HG03175 (cell line): ENCODE results near the gene JMJD1C.
"Not testable (repeated sequence)": the region's sequence is repeated elsewhere in the genome, so short reads cannot be mapped to it uniquely, and the experiment has no call there.

Source experiments
- ATAC-seq: cut with Tn5 transposase; IDR thresholded peaks from one replicate; pipeline ENCODE4 v1.9.1; 2021; ENCODE audit warnings: mild to moderate bottlenecking, moderate library complexity; ENCODE audit not compliant: unreplicated experiment

Gene JMJD1C

GRCh38 chr10:63235136-63235535, 230.6 kb downstream of the JMJD1C start:
- ATAC-seq: not testable (repeated sequence)

GRCh38 chr10:63229161-63229560, 236.6 kb downstream of the JMJD1C start:
- ATAC-seq: no peak

- ATAC-seq: no peak
These were observed 237.5 kb downstream of the JMJD1C start for GRCh38 chr10:63228237-63228636.

GRCh38 chr10:63227207-63227895, 238.4 kb downstream of the JMJD1C start:
- peak; percentile 60 for ATAC-seq

GRCh38 chr10:63224241-63224640, 241.5 kb downstream of the JMJD1C start:
- ATAC-seq: no peak

- ATAC-seq: peak; percentile 44
These were observed 243.8 kb downstream of the JMJD1C start for GRCh38 chr10:63221950-63222349.

GRCh38 chr10:63219749-63220148, 246.0 kb downstream of the JMJD1C start:
- no peak for ATAC-seq

- ATAC-seq: peak; percentile 80
These were observed 248.6 kb downstream of the JMJD1C start for GRCh38 chr10:63217120-63217605.

GRCh38 chr10:63214571-63214970, 251.2 kb downstream of the JMJD1C start:
- ATAC-seq: no peak

- no peak for ATAC-seq
These were observed 252.3 kb downstream of the JMJD1C start for GRCh38 chr10:63213489-63213888.

GRCh38 chr10:63210611-63211196, 255.1 kb downstream of the JMJD1C start:
- ATAC-seq: peak; percentile 45

GRCh38 chr10:63209705-63210104, 256.1 kb downstream of the JMJD1C start:
- no peak for ATAC-seq

GRCh38 chr10:63208986-63209385, 256.8 kb downstream of the JMJD1C start:
- no peak for ATAC-seq

- peak; percentile 60 for ATAC-seq
These were observed 258.6 kb downstream of the JMJD1C start for GRCh38 chr10:63206997-63207811.

- ATAC-seq: no peak
These were observed 259.2 kb downstream of the JMJD1C start for GRCh38 chr10:63206576-63206975.

- ATAC-seq: no peak
These were observed 260.4 kb downstream of the JMJD1C start for GRCh38 chr10:63205421-63205820.

GRCh38 chr10:63204667-63205391, 260.9 kb downstream of the JMJD1C start:
- peak; percentile 39 for ATAC-seq

GRCh38 chr10:63201118-63201517, 264.7 kb downstream of the JMJD1C start:
- no peak for ATAC-seq

- no peak for ATAC-seq
These were observed 265.3 kb downstream of the JMJD1C start for GRCh38 chr10:63200431-63200830.

GRCh38 chr10:63199716-63200115, 266.1 kb downstream of the JMJD1C start:
- no peak for ATAC-seq
